ENCODE data around the gene FNTB. TPM values are rescaled to one million over a fixed set of nuclear protein-coding genes. Genes with fewer than 3 reads are reported as not detected.

Gene FNTB
- total RNA-seq, 1 donor from 2014 or later: 18.0 TPM

GRCh38 chr14:64945431-64946178 is 41.1 kb upstream of the FNTB start:
- Histone ChIP-seq H3K27me3 (ENCODE audit: control insufficient read depth, insufficient read depth, low read length) (no peaks in the 10 kb centered on the region), H3K4me3 (ENCODE audit: low read depth, low read length) (no peak overlapping the region), H3K36me3 (ENCODE audit: control insufficient read depth, insufficient read depth, low read length) (no peaks in the 10 kb centered on the region)
- TF ChIP-seq CTCF (IDR thresholded peaks at IDR 0.05; ENCODE audit: insufficient read depth, low read length, poor library complexity, severe bottlenecking): no peak
- no peak for DNase-seq (ENCODE audit: low read depth)

DNA sequence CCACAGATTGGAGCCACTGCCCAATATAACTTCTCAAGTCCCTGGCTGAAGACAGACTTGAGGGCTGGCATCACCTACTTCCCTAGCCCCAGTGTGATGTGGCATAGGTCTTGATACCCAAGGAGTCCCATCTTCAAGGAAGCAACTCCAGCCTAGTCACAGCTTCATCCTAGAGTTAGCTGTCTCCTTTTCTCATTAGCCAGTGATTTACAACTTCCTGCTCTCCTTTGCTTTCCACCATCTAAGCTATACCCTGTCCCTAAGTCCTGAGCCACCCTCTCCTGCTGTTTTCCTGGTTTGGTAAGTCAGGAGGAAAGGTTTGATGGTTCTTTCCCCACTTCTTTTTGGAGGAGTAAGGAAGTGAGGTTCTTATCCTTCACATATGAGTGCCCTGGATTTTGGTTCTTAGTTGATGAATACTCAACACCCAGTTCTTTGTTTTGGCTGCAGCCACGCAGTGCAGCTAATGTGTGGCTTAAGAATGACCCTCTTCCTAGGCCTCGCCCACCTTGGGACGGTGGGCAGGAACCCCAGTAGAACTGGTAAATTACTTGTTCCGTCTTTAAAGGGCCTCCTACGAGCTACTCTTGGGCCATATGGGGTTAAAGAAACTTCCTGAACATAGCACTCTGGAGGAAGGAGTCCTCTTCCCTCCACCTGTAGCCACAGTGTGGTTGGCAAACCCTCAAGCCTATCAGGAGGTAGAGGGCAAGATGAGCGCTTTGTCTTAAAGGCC is 40.2 kb upstream of the FNTB start:
- no peak for TF ChIP-seq CTCF (IDR thresholded peaks at IDR 0.05; ENCODE audit: insufficient read depth, low read length, poor library complexity, severe bottlenecking)
- Histone ChIP-seq H3K4me3 (ENCODE audit: low read depth, low read length) (no peak overlapping the region), H3K36me3 (ENCODE audit: control insufficient read depth, insufficient read depth, low read length) (no peaks in the 10 kb centered on the region), H3K27me3 (ENCODE audit: control insufficient read depth, insufficient read depth, low read length) (no peaks in the 10 kb centered on the region)
- DNase-seq (ENCODE audit: low read depth): no peak

DNA sequence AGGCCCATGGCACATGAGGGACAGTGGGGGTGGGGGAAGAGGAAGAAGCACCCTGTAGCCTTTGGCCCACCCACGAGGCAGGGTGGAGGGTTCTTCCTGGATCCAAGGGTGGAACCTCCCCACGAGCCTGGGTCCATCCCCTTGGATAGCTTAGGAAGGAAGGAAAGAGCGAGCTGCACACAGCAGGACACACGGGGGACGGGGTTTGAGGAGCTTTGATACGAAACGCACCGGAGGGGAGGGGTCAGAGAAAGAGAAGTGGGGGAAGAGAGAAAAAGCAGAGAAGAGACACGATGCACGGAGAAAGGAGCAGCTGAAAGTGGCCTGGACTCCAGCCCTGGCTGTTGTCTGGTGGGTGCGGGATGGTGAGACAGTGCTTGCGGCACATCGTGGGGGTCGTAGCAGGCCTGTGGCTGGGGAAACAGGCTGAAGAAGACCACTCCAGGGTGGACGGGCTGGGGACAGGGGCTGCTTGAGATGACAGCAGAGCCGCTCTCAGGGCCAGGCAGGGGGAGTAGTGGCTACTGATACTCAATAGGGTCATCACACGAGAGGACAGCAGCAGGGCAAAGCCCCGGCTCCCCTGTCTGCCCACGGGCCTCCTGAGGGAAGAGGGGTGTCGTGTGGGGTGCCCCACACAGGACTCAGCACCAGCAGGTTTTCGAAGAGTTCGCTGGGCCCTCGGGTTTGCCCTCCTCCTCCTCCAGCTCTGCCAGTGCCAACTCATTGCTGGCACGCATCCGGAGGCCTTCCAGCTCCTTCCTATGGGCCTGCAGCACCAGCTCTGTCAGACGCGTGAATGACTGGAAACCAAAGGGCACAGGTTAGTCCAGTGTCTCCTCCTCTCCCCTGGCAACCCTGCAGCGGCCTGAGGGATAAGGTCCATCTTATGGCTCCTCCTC is 38.7 kb upstream of the FNTB start:
- DNase-seq (ENCODE audit: low read depth): no peak
- TF ChIP-seq CTCF (IDR thresholded peaks at IDR 0.05; ENCODE audit: insufficient read depth, low read length, poor library complexity, severe bottlenecking): no peak
- no peak overlapping the region for H3K4me3 ChIP-seq (ENCODE audit: low read depth, low read length)
- H3K27me3 ChIP-seq (ENCODE audit: control insufficient read depth, insufficient read depth, low read length): no peaks in the 10 kb centered on the region
- no peaks in the 10 kb centered on the region for H3K36me3 ChIP-seq (ENCODE audit: control insufficient read depth, insufficient read depth, low read length)

DNA sequence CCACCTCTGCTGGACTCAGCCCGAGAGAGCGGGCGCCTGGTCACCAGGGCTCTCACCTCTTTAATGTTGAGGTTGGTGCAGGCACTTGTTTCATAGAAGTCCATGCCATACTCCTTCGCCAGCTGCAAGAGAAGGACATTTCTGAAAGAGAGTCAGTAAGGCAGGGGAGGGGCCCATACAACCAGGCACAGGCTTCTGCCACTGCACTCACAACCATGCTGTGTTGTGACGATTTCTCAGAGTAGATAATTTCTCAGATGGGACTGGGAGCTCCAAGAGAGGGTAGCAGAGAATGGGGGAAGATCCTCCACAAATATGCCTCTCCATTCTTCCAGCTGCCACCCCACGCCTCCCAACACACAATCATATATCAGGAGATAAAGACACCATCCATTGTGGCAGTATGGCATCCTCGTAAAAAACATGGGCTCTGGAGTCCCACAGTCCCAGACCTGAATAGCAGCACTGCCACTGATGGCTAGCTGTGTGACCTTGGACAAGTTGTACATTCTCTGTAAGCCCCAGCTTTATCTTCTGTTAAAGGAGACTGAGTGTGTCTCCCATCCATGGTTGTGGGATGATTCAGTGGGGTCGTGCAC is 38.0 kb upstream of the FNTB start:
- TF ChIP-seq CTCF (IDR thresholded peaks at IDR 0.05; ENCODE audit: insufficient read depth, low read length, poor library complexity, severe bottlenecking): no peak
- Histone ChIP-seq H3K36me3 (ENCODE audit: control insufficient read depth, insufficient read depth, low read length) (no peaks in the 10 kb centered on the region), H3K27me3 (ENCODE audit: control insufficient read depth, insufficient read depth, low read length) (no peaks in the 10 kb centered on the region), H3K4me3 (ENCODE audit: low read depth, low read length) (no peak overlapping the region)
- DNase-seq (ENCODE audit: low read depth): no peak

- no peaks in the 10 kb centered on the region for H3K36me3 ChIP-seq (ENCODE audit: control insufficient read depth, insufficient read depth, low read length)
- no peak for TF ChIP-seq CTCF (IDR thresholded peaks at IDR 0.05; ENCODE audit: insufficient read depth, low read length, poor library complexity, severe bottlenecking)
- H3K4me3 ChIP-seq (ENCODE audit: low read depth, low read length): no peak overlapping the region
- DNase-seq (ENCODE audit: low read depth): no peak
- H3K27me3 ChIP-seq (ENCODE audit: control insufficient read depth, insufficient read depth, low read length): no peaks in the 10 kb centered on the region
These were observed 35.8 kb upstream of the FNTB start for GRCh38 chr14:64950889-64951288.

Measured in kidney epithelial cell (primary cell).